PC-3 (cell line): Measurements from ENCODE around the gene APBA1.

ENCODE experiments used
- EZH2 ChIP-seq: fragments of 300-600 bp; sonication (generic); IDR thresholded peaks from one replicate; pipeline ENCODE4 v1.6.1; 2017; ENCODE audit warnings: antibody characterized with exemption, mild to moderate bottlenecking, low read length; ENCODE audit not compliant: unreplicated experiment
- TF ChIP-seq, protein P1 (sequence below): fragments of 300-600 bp; sonication (generic); conservative IDR thresholded peaks from 2 replicates; pipeline ENCODE4 v1.5.1; 2017; ENCODE audit warnings: antibody characterized with exemption, low read depth, mild to moderate bottlenecking, low read length

DNA sequence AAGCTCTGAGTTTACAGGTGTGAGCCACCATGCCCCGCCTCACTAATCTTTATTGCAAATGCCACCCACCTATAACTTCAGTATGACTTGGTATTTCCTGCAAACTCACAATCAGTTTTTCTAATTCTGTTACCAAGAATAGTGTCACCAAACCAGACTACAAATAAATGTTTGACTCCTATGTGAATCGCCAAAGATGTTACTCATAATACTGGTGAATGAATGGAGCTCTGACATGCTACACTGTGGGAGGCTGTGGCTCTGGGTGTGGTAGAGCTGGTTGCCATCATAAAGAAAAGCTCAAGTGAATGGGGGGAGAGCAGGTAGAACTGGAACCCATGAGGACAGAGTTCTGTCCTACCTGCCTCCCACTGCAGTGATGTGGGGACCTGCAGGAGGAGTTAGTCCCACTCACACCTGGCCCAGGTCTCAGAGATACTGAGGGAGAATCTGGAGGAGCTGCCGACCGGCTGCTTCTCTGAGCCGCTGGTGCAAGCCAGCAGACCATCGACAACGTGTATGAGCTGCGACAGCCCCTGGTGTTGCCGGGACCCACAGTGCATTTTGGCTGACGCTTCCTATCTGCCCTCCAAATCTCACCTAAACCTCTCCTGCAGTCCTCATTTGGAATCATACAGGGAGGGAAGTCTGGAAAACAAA, 251.4 kb downstream of the APBA1 start:
- TF ChIP-seq, protein P1, sequence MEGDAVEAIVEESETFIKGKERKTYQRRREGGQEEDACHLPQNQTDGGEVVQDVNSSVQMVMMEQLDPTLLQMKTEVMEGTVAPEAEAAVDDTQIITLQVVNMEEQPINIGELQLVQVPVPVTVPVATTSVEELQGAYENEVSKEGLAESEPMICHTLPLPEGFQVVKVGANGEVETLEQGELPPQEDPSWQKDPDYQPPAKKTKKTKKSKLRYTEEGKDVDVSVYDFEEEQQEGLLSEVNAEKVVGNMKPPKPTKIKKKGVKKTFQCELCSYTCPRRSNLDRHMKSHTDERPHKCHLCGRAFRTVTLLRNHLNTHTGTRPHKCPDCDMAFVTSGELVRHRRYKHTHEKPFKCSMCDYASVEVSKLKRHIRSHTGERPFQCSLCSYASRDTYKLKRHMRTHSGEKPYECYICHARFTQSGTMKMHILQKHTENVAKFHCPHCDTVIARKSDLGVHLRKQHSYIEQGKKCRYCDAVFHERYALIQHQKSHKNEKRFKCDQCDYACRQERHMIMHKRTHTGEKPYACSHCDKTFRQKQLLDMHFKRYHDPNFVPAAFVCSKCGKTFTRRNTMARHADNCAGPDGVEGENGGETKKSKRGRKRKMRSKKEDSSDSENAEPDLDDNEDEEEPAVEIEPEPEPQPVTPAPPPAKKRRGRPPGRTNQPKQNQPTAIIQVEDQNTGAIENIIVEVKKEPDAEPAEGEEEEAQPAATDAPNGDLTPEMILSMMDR: no peak
- no peak for TF ChIP-seq EZH2
